ENCODE data around the gene MTG2. TPM values are rescaled to one million over a fixed set of nuclear protein-coding genes. Genes with fewer than 3 reads are reported as not detected.
A peak's percentile ranks its signal among the peaks of the same experiment; 100 is the strongest.

MTG2 gene
- 19.9 and 46.4 TPM in 2 replicates for total RNA-seq (2014; rRNA removed; shearing (Covaris generic))

DNA sequence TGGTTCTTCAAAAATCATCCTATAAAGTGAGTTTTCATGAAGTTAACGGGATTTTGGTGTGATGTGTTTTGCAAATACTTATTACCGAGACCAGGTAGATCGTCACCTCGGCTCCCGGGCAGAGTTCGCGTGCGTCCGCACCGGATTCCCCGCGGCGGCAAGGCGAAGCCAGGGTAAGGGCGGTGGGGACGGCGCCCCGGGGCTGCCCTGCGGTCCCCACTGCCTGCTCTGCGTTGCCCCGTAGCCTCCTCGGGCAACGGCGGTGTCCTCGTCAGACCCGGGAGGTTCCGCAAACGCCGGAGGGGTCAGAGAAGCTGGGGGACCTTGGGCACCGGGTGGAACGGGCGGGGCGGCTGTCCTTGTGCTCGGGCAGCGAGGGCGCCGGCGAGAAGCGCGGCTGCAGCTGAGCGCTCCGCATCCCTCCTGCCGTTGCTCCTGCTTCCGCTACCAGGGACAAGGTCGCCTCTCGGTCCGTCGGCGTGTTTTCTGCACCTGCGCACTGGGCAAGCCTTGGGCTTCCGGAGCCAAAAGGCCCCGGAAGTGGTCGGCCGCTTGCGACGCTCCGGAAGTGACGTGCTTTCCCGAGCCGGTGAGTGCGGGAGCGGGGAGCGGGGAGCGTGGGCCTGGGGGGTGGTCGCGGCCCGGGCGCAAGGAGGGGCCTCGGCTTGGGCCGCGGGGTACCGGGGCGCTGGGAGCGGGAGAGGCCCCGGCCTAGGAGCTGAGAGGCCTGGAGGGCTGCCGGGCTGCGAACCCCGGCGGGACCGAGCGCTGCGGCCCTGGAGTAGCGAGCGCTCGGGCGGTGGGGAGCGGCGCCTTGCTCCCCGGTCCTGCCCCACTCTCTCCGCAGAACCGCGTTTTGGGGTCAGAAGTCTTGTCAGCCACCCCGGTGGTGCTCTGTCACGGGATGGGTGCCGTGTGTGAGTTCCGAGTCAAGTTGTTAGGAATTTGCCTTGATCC, at the start of gene MTG2:
MTG2 (plus strand) TSS at position 560 of the 957 bp plus-strand sequence. CDS start 10,393 bp downstream, outside the sequence.
- DNase-seq (ENCODE audit: low read depth), result peak; percentile 99

DNA sequence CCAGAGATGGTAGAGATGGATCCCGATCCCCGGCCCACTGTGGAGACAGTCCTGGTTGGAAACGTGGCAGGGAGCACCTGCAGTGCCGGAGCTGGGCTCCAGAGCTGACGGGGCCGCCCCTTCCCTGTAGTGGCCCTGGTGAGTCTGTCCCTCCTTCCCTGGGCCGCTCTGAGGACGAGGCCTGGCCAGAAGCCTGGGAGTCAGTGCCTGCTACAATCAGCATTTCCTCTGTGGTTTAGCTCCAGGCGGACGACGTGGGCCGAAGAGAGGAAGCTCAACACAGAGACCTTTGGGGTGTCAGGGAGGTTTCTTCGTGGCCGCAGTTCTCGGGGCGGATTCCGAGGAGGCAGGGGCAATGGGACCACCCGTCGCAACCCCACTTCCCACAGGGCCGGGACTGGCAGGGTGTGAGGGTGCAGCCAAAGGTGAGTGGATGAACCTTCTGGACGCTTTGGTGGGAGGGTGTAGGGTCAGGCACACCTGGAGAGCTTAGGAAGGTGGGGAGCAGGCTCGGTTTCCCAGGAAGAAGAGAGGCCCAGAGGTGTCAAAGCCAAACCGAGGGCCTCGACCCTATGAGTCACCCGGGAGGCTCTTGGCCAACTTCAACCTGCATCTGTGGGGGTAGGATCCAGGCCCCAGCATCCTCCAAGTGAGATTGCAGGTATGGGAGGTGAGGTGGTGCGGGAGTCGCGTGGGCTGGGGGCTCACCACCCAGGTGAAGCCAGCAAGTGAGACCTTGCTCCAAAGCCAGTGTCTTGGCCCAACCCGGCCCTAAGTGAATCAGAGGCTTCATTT, 49.6 kb upstream of the MTG2 start:
- no peak for DNase-seq (ENCODE audit: low read depth)

GRCh38 chr20:62133864-62134263, 49.0 kb upstream of the MTG2 start:
- DNase-seq (ENCODE audit: low read depth), result no peak

DNA sequence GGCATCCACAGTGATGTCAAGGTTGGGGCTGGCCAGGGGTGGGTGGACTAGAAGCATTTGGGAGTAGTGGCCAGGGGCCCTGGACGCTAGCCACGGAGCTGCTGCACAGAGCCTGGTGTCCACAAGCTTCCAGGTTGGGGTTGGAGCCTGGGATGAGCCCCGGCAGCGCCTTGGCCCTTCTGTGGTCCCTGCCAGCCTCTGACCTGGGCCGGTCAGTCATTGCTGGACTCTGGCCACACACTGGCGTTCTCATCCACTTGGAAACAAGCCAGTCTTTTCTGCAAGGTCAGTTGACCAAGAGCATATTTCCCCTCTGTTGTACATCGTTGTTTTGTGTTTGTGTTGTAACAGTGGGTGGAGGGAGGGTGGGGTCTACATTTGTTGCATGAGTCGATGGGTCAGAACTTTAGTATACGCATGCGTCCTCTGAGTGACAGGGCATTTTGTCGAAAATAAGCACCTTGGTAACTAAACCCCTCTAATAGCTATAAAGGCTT, 48.0 kb upstream of the MTG2 start:
- peak; percentile 60 for DNase-seq (ENCODE audit: low read depth)

DNA sequence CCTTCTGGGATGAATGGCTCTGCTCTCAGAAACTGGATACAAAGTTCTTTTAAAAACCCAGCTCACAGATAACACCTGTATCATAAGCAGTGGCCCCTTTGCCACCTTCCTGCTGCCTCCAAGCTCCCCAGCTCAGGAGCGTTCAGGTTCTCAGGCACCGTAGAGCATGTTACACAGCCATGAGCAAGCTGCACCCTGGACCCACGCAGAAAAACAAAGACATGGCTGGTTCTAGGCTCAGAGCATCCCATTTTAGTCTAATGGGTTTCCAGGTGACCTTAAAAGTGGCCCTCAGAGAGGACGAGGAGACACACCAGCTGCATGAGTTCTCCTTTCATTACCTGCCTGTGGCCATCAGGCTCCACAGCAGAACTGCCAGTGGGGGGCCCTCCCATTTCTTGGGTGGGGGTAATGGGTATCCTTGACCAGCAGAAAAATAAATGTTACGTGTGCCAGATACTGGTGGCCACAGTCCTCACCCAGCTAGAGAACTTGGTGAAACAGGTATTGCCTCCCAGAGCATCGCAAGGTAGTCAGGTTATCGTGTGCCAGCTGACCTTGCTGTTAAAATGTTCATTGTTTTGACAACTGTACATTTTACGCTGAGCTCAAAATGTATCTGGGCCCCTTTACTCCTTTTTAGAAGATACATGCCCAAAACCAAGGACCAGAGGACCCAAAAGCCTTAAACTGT, 47.1 kb upstream of the MTG2 start:
- DNase-seq (ENCODE audit: low read depth), result no peak

GRCh38 chr20:62136283-62137091, 46.3 kb upstream of the MTG2 start:
- DNase-seq (ENCODE audit: low read depth), result peak; percentile 78

GRCh38 chr20:62137092-62137384, 45.8 kb upstream of the MTG2 start:
- no peak for DNase-seq (ENCODE audit: low read depth)

- DNase-seq (ENCODE audit: low read depth), result no peak
Measured at GRCh38 chr20:62137478-62138203, 45.2 kb upstream of the MTG2 start.

- DNase-seq (ENCODE audit: low read depth), result no peak
Measured at GRCh38 chr20:62138204-62138543, 44.7 kb upstream of the MTG2 start.

DNA sequence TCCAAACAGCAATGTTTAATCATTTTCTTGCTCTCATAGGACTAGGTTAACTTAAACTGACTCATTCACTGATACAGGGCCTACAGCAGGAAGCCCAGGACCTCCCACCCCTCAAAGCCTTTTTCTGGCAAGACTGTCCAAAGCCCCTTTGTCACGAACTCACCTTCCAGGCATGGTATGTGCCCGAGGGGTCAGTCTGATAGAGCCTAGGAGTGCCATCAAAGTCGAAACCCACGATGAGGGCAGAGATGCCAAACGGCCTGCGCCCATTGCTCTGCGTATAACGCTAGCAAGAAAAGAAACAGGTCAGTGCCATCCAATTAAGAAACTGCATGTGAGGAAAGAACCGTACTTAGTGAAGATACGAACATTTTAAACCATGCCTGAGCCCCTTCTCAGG, 43.9 kb upstream of the MTG2 start:
- no peak for DNase-seq (ENCODE audit: low read depth)

DNA sequence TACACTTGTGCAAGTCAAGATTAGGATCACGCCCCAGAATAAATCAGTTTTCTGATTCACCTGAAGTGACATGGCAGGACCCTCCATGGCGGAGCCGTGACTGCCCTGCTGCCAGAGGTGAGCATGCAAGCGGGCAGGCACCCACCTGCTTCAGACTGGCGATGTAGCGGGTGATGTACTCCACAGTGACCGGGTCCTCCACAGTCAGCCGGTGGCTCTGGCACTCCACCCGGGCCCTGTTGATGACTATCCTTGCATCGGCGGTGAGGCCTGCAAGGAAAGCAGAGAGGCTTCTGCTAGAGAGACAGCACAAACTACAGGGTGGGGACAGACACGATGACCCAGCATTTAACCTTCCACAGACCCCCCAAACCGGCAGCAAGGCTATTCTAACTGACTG, 43.2 kb upstream of the MTG2 start:
- DNase-seq (ENCODE audit: low read depth), result no peak

DNA sequence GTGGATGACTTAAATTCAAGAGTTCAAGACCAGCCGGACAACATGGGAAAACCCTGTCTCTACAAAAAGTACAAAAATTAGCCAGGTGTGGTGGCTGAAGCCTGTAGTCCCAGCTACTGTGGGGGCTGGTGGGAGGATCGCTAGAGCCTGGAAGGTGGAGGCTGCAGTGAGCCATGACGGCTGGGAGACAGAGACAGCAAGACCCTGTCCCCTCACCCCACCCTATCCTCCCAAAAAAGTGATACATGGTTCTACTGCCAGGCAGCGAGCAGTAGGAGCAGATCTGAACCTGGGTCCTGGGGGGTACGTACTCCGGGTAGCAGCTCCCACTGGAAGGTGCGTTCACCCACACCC, 41.8 kb upstream of the MTG2 start:
- DNase-seq (ENCODE audit: low read depth), result no peak

- DNase-seq (ENCODE audit: low read depth), result no peak
Measured at GRCh38 chr20:62141397-62142251, 41.2 kb upstream of the MTG2 start.

GRCh38 chr20:62142252-62143080, 40.4 kb upstream of the MTG2 start:
- no peak for DNase-seq (ENCODE audit: low read depth)

GRCh38 chr20:62143081-62143956, 39.5 kb upstream of the MTG2 start, which contains the start of the genes PSMA7 and SS18L1:
PSMA7 (minus strand) TSS chr20:62143394; CDS start chr20:62143303, 91 bp downstream.
SS18L1 (plus strand) TSS chr20:62143769; CDS start chr20:62143821, 52 bp downstream.
- peak; percentile 90 for DNase-seq (ENCODE audit: low read depth)

DNA sequence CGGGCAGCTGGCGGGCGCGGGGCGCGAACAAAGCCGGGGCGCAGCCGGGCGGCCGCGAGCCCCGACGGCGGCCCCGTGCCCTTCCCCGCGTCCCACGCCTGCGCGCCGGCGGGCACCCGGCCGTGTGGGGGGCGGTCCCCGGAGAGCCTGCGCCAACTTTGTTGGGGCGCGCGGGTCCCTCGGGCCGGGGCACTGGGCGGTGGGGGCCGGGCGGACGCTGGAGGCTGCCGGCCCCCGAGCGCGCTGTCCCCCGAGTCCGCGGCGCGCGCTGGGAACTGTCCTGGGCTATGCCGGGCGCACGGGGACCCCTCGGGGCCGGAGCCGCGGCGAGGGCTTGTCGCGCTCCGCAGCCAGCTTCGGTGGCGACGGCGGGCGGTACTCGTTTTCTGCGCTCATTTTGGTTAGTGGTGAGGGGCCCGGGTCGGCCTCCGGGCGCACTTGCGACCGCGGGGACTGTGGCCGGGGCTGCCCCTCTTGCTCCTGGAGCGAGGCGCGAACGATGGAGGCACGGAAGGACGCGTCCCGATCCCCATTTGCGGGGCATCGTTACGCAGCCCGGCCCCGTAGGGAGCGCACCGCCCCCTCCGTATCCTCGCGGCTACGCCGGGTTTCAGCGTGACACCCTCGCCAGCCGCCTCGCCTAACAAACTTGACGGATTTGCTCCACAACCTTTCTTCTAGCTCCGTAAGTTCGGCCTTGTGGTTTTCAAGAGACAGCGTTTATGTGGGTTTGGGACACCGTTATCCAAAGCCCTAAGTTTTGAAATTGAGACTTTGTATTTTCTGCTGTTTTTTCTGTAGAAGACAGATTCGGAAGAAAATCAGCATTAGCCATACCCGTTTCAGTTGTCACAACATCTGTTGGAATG, 38.6 kb upstream of the MTG2 start:
- DNase-seq (ENCODE audit: low read depth), result peak; percentile 68

DNA sequence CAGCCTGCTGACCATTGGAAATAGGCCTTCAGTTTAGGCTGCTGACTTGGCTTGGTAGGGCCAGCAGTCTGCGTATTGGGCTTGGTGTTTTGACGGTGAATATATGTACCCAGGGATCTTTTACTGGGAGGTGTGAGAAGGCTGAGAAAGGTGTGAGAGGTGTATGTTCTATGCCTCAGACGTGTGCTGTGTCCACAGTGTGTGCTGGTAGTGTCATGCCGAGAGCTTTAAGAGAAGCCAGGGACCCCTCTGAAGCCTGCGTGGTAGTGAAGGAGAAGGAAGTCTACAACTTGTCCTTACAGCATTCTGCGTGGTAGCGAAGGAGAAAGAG, 37.2 kb upstream of the MTG2 start:
- DNase-seq (ENCODE audit: low read depth), result no peak

Data from M059J (cell line).